K562 treated with DMSO at 1 percent for 4 hours (cell line): ENCODE results near the gene HLA-C. TPM values are rescaled to one million over a fixed set of nuclear protein-coding genes. Genes with fewer than 3 reads are reported as not detected.

ENCODE experiments used
- total RNA-seq: library from RNA; unstranded; fragments of 300-600 nt; gene quantifications from 2 replicates; pipeline ENCODE4 v1.2.3, GENCODE V29; 2022; ENCODE audit not compliant: insufficient read depth

The HLA-C gene
- 21.1 and 22.6 TPM in 2 replicates for total RNA-seq

DNA sequence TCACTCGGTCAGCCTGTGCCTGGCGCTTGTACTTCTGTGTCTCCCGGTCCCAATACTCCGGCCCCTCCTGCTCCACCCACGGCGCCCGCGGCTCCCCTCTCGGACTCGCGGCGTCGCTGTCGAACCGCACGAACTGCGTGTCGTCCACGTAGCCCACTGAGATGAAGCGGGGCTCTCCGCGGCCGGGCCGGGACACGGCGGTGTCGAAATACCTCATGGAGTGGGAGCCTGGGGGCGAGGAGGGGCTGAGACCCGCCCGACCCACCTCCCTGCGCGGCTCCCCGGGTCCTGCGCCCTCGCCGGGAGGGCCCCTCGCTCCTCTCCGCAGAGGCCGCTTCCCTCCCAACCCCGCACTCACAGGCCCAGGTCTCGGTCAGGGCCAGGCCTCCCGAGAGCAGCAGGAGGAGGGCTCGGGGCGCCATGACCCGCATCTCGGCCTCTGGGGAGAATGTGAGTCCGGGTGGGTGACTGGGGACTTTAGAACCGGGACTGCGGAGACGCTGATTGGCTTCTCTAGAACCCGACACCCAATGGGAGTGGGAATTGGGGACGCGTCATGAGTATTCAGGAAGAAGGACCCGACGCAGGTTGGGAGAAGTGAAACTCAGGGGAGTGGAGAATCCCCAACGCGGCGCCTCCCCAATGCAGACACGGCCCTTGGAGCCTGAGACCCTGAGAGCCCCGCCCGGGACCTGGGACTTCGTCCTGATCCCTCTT is at the start of gene HLA-C:
Gene HLA-C, minus strand, starts transcription at position 452 of the 717 bp plus-strand sequence. Its CDS starts 21 bp downstream, at position 431.

Other genes starting within 250 kb of the HLA-C start
- gene C6orf15, start 159.5 kb downstream of the HLA-C start, total RNA-seq: not detected in 2 replicates
- not detected in 2 replicates for gene PSORS1C1, start 157.3 kb downstream of the HLA-C start, total RNA-seq
- gene CDSN, start 151.6 kb downstream of the HLA-C start, total RNA-seq: not detected in 2 replicates
- gene PSORS1C2, start 133.0 kb downstream of the HLA-C start, total RNA-seq: not detected in 2 replicates
- gene CCHCR1, start 114.3 kb downstream of the HLA-C start, total RNA-seq: 28.8 and 34.8 TPM in 2 replicates
- gene TCF19, start 113.5 kb downstream of the HLA-C start, total RNA-seq: 51.6 and 53.6 TPM in 2 replicates
- 0.34 TPM in 1 of 2 replicates, not detected in the other for gene POU5F1, start 101.4 kb downstream of the HLA-C start, total RNA-seq
- gene HLA-B, start 85.1 kb upstream of the HLA-C start, total RNA-seq: 3.0 and 3.9 TPM in 2 replicates
- gene MICA, start 131.5 kb upstream of the HLA-C start, total RNA-seq: 24.3 and 25.4 TPM in 2 replicates
- 20.6 and 25.7 TPM in 2 replicates for gene MICB, start 226.1 kb upstream of the HLA-C start, total RNA-seq